HG03095 (cell line): ENCODE data around the gene NAT14.
"Not testable (repeated sequence)": the region's sequence is repeated elsewhere in the genome, so short reads cannot be mapped to it uniquely, and the experiment has no call there.

Experiments used
- ATAC-seq: cut with Tn5 transposase; IDR thresholded peaks from one replicate; pipeline ENCODE4 v1.9.1; 2021; ENCODE audit warnings: moderate library complexity; ENCODE audit not compliant: unreplicated experiment

Gene NAT14

GRCh38 chr19:55530996-55531395, 46.0 kb downstream of the NAT14 start:
- ATAC-seq, result no peak

GRCh38 chr19:55534280-55534679, 49.3 kb downstream of the NAT14 start:
- not testable (repeated sequence) for ATAC-seq

DNA sequence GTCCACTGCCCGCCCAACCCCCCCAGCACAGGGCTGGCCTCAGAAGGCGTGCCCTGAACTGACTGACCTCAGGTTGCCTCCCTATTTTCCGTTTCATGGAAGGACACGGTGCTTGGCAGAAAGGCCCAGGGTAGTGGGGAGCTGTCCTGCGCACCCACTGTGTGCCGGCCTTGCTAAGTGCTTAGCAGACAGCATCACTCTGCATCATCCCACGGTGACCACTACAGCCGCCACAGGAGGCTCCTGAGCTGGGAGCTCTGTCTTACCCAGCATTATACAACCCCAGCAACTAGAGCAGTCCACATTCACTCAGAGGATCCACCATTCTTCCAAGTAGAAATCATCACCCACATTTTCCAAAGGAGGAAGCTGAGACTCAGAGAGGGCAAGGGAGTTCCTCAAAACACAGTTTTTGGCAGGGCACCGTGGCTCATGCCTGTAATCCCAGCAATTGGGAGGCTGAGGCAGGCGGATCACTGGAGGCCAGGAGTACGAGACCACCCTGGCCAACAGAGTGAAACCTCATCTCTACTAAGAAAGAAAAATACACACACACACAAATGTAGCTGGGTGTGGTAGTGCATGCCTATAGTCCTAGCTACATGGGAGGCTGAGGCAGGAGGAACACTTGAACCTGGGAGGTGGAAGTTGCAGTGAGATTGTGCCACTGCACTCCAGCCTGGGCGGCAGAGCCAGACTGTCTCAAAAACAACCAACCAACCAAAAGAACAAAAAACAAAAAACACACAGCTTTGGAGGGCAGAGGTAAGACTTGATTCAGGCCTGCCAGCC, 50.4 kb downstream of the NAT14 start:
- no peak for ATAC-seq

- ATAC-seq, result no peak
These were observed 51.0 kb downstream of the NAT14 start for GRCh38 chr19:55535965-55536350.

DNA sequence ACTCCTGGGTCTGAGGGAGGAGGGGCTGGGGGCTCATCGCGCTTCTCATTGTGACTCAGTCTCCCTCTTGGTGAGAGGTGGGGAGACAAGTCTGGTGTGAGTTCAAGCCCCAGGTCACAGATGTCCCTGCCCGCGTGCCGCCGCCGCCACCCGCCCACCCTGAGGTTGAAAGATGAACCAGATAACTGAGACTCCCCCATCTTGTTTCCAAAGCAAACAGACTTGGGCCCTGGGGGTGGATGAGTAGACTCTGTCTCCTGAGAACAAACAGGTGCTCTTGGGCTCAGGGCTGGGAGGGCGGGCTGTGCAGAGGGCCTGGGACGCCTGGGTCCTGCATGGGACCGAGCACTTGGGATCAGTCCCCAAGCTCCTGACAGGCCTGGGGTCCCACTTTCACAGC, 51.4 kb downstream of the NAT14 start:
- no peak for ATAC-seq
